Adrenal gland (tissue), 5 donors: ENCODE data around the gene TMEM81.

Experiments used
- POLR2A ChIP-seq, 2 donors: fragments of 450-650 bp; IDR thresholded peaks; one replicate each; pipeline ENCODE4 v1.6.1; 2017; ENCODE audit warnings: antibody characterized with exemption in 2 of 2, mild to moderate bottlenecking in 2 of 2, moderate library complexity in 1 of 2
- TF ChIP-seq, protein P1 (sequence below), 6 experiments: fragments of 450-650 bp in 4 of 6; fragments of 200-600 bp in 2 of 6; sonication (generic) in 1 of 6; IDR thresholded peaks; 1 replicate in 5 of 6; 2 replicates in 1 of 6; pipeline versions ENCODE4 v1.5.1 to v1.8.0; 2016 to 2021; ENCODE audit warnings: antibody characterized with exemption in 6 of 6, mild to moderate bottlenecking in 2 of 6, moderate library complexity in 1 of 6
- donor health status: DM: no; HTN: no; CAD: no.

GRCh38 chr1:205077158-205077933 lies 6.9 kb downstream of the TMEM81 start:
- TF ChIP-seq, protein P1, sequence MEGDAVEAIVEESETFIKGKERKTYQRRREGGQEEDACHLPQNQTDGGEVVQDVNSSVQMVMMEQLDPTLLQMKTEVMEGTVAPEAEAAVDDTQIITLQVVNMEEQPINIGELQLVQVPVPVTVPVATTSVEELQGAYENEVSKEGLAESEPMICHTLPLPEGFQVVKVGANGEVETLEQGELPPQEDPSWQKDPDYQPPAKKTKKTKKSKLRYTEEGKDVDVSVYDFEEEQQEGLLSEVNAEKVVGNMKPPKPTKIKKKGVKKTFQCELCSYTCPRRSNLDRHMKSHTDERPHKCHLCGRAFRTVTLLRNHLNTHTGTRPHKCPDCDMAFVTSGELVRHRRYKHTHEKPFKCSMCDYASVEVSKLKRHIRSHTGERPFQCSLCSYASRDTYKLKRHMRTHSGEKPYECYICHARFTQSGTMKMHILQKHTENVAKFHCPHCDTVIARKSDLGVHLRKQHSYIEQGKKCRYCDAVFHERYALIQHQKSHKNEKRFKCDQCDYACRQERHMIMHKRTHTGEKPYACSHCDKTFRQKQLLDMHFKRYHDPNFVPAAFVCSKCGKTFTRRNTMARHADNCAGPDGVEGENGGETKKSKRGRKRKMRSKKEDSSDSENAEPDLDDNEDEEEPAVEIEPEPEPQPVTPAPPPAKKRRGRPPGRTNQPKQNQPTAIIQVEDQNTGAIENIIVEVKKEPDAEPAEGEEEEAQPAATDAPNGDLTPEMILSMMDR (IDR thresholded peaks at IDR 0.05) = no peak
- TF ChIP-seq POLR2A (IDR thresholded peaks at IDR 0.05) = no peak
